ENCODE results near the gene CNPY1. TPM values are rescaled to one million over a fixed set of nuclear protein-coding genes. Genes with fewer than 3 reads are reported as not detected.

The CNPY1 gene
- polyA plus RNA-seq, 1 of the 3 experiments (the other 2 are of a cell fraction) = not detected

GRCh38 chr7:155553871-155554270, 7.5 kb upstream of the CNPY1 start:
- no peaks in the 10 kb centered on the region for H3K9me3 ChIP-seq
- WGBS (ENCODE audit: low lambda C conversion rate) = 48% methylated on average over 3 of the region's 3 CpGs
- DNase-seq = no peak
- POLR2A ChIA-PET = no interaction called here
- H3K9me2 ChIP-seq = no peaks in the 10 kb centered on the region
- no peaks in the 10 kb centered on the region for H3K36me3 ChIP-seq (replicated peaks in 1 of 2; ENCODE audit: control insufficient read depth in 1 of 2, insufficient read depth in 2 of 2, low read length in 1 of 2)
- CTCF ChIA-PET = interaction anchor here (1.5 to 4.0 kb wide), 2 partner anchors 20 to 45 kb away, joined by 5 to 16 read pairs; no protein-coding TSS in a partner anchor
- no peaks in the 10 kb centered on the region for H3F3A ChIP-seq (replicated peaks; ENCODE audit: insufficient read depth)
- no peaks in the 10 kb centered on the region for H3K79me2 ChIP-seq (ENCODE audit: insufficient read depth)
- no peak overlapping the region for H3K4me2 ChIP-seq
- H3K27ac ChIP-seq (ENCODE audit: low read depth in 2 of 2, low read length in 1 of 2) = no peak overlapping the region
- H2AFZ ChIP-seq (ENCODE audit: low read depth) = no peak overlapping the region
- no peak for TF ChIP-seq POLR2AphosphoS5 (IDR thresholded peaks at IDR 0.05; ENCODE audit: low read depth, low read length)
- peaks cover 48% of the 10 kb centered on the region for H3K27me3 ChIP-seq (ENCODE audit: insufficient read depth)
- H3K4me3 ChIP-seq (ENCODE audit: low read depth in 2 of 2, low read length in 1 of 2) = no peak overlapping the region
- no peak overlapping the region for H3K9ac ChIP-seq
- H3K4me1 ChIP-seq (ENCODE audit: control insufficient read depth in 1 of 2, insufficient read depth in 2 of 2, low read depth in 1 of 2, low read length in 1 of 2) = no peaks in the 10 kb centered on the region
- H4K20me1 ChIP-seq (ENCODE audit: insufficient read depth) = no peaks in the 10 kb centered on the region

GRCh38 chr7:155551785-155552611, 5.6 kb upstream of the CNPY1 start:
- H3K36me3 ChIP-seq (replicated peaks in 1 of 2; ENCODE audit: control insufficient read depth in 1 of 2, insufficient read depth in 2 of 2, low read length in 1 of 2) = no peaks in the 10 kb centered on the region
- no peak overlapping the region for H2AFZ ChIP-seq (ENCODE audit: low read depth)
- H3K27me3 ChIP-seq (ENCODE audit: insufficient read depth) = peaks cover 45% of the 10 kb centered on the region
- H3K79me2 ChIP-seq (ENCODE audit: insufficient read depth) = no peaks in the 10 kb centered on the region
- H3K9me3 ChIP-seq = no peaks in the 10 kb centered on the region
- H3K4me3 ChIP-seq (ENCODE audit: low read depth in 2 of 2, low read length in 1 of 2) = no peak overlapping the region
- no peak overlapping the region for H3K9ac ChIP-seq
- POLR2A ChIA-PET = no interaction called here
- DNase-seq = no peak
- no peak overlapping the region for H3K27ac ChIP-seq (ENCODE audit: low read depth in 2 of 2, low read length in 1 of 2)
- H3K4me2 ChIP-seq = no peak overlapping the region
- WGBS (ENCODE audit: low lambda C conversion rate) = 48% methylated on average over 15 of the region's 15 CpGs
- CTCF ChIA-PET = interaction anchor here (2.2 kb wide), 1 partner anchor 19 kb away, joined by 7 read pairs; no protein-coding TSS in a partner anchor
- no peaks in the 10 kb centered on the region for H3K9me2 ChIP-seq
- TF ChIP-seq RXRA (IDR thresholded peaks at IDR 0.05; ENCODE audit: borderline replicate concordance, low read depth) = no peak
- H3K4me1 ChIP-seq (ENCODE audit: control insufficient read depth in 1 of 2, insufficient read depth in 2 of 2, low read depth in 1 of 2, low read length in 1 of 2) = no peaks in the 10 kb centered on the region
- no peaks in the 10 kb centered on the region for H3F3A ChIP-seq (replicated peaks; ENCODE audit: insufficient read depth)
- no peaks in the 10 kb centered on the region for H4K20me1 ChIP-seq (ENCODE audit: insufficient read depth)

GRCh38 chr7:155550916-155551315, 4.6 kb upstream of the CNPY1 start:
- Histone ChIP-seq H3K79me2 (ENCODE audit: insufficient read depth) (no peaks in the 10 kb centered on the region), H3K9me2 (no peaks in the 10 kb centered on the region), H3K27ac (ENCODE audit: low read depth in 2 of 2, low read length in 1 of 2) (no peak overlapping the region), H3K9me3 (no peaks in the 10 kb centered on the region), H3K4me1 (ENCODE audit: control insufficient read depth in 1 of 2, insufficient read depth in 2 of 2, low read depth in 1 of 2, low read length in 1 of 2) (no peaks in the 10 kb centered on the region), H3K27me3 (ENCODE audit: insufficient read depth) (peaks cover 49% of the 10 kb centered on the region), H3F3A (replicated peaks; ENCODE audit: insufficient read depth) (no peaks in the 10 kb centered on the region), H3K4me2 (no peak overlapping the region), H3K4me3 (ENCODE audit: low read depth in 2 of 2, low read length in 1 of 2) (no peak overlapping the region), H3K36me3 (replicated peaks in 1 of 2; ENCODE audit: control insufficient read depth in 1 of 2, insufficient read depth in 2 of 2, low read length in 1 of 2) (no peaks in the 10 kb centered on the region), H4K20me1 (ENCODE audit: insufficient read depth) (no peaks in the 10 kb centered on the region), H2AFZ (ENCODE audit: low read depth) (no peak overlapping the region), H3K9ac (no peak overlapping the region)
- WGBS (ENCODE audit: low lambda C conversion rate) = 56% methylated on average over 10 of the region's 12 CpGs
- ChIA-PET POLR2A (no interaction called here), CTCF (interaction anchor here (2.2 kb wide), 1 partner anchor 18 kb away, joined by 7 read pairs; no protein-coding TSS in a partner anchor)
- TF ChIP-seq USF1 (IDR thresholded peaks at IDR 0.05; ENCODE audit: borderline replicate concordance, low read depth) (no peak), SMC3 (IDR thresholded peaks at IDR 0.05; ENCODE audit: low read depth, low read length) (no peak), NRF1 (IDR thresholded peaks at IDR 0.05; ENCODE audit: low read depth, low read length) (no peak), PBX3 (IDR thresholded peaks at IDR 0.05) (no peak), MEF2A (IDR thresholded peaks at IDR 0.05; ENCODE audit: borderline replicate concordance, low read depth) (no peak), RAD21 (IDR thresholded peaks at IDR 0.05; ENCODE audit: low read length) (no peak), MXI1 (IDR thresholded peaks at IDR 0.05; ENCODE audit: low read depth, low read length) (no peak), FOSL2 (IDR thresholded peaks at IDR 0.05; ENCODE audit: borderline replicate concordance, low read depth) (no peak)
- no peak for DNase-seq

Data from SK-N-SH (cell line).